Left kidney (tissue), 8 donors: ENCODE measurements around the gene MTG2. TPM values are rescaled to one million over a fixed set of nuclear protein-coding genes. Genes with fewer than 3 reads are reported as not detected.

Experiments used
- DNase-seq: peaks from one replicate; pipeline ENCODE4 v3.0.0-alpha.2; 2013
- long read RNA-seq, 8 donors: transcript quantifications; one replicate each; lab custom pipeline, GENCODE V29; 2026
- polyA plus RNA-seq: library from polyadenylated mRNA; unstranded; fragments of 120-200 nt; gene quantifications from one replicate; pipeline ENCODE4 v1.2.1, GENCODE V29; 2013; ENCODE audit not compliant: insufficient read length

Gene MTG2
- polyA plus RNA-seq = 38.3 TPM
- long read RNA-seq, donor 1, transcript MTG2-210 (2 exons, 590 nt) = major isoform, 8 of 10 reads
- long read RNA-seq, donor 1, partial matches to known transcripts = 0 of 10 reads
- long read RNA-seq, donor 1, other reads (novel, unspliced or antisense) = 0 of 10 reads
- long read RNA-seq, donor 2, partial matches to known transcripts = 0 of 7 reads
- long read RNA-seq, donor 2, other reads (novel, unspliced or antisense) = 0 of 7 reads
- long read RNA-seq, donor 3, partial matches to known transcripts = 0 of 7 reads
- long read RNA-seq, donor 3, other reads (novel, unspliced or antisense) = 0 of 7 reads
- long read RNA-seq, donor 4, partial matches to known transcripts = 0 of 1 reads
- long read RNA-seq, donor 4, other reads (novel, unspliced or antisense) = 0 of 1 reads
- long read RNA-seq, donor 5, transcript MTG2-210 (2 exons, 590 nt) = major isoform, 5 of 9 reads
- long read RNA-seq, donor 5, partial matches to known transcripts = 0 of 9 reads
- long read RNA-seq, donor 5, other reads (novel, unspliced or antisense) = 0 of 9 reads
- long read RNA-seq, donor 6, partial matches to known transcripts = 0 of 2 reads
- long read RNA-seq, donor 6, other reads (novel, unspliced or antisense) = 0 of 2 reads
- long read RNA-seq, donor 7, transcript MTG2-210 (2 exons, 590 nt) = major isoform, 9 of 14 reads
- long read RNA-seq, donor 7, partial matches to known transcripts = 0 of 14 reads
- long read RNA-seq, donor 7, other reads (novel, unspliced or antisense) = 0 of 14 reads
- long read RNA-seq, donor 8, partial matches to known transcripts = 0 of 5 reads
- long read RNA-seq, donor 8, other reads (novel, unspliced or antisense) = 0 of 5 reads

DNA sequence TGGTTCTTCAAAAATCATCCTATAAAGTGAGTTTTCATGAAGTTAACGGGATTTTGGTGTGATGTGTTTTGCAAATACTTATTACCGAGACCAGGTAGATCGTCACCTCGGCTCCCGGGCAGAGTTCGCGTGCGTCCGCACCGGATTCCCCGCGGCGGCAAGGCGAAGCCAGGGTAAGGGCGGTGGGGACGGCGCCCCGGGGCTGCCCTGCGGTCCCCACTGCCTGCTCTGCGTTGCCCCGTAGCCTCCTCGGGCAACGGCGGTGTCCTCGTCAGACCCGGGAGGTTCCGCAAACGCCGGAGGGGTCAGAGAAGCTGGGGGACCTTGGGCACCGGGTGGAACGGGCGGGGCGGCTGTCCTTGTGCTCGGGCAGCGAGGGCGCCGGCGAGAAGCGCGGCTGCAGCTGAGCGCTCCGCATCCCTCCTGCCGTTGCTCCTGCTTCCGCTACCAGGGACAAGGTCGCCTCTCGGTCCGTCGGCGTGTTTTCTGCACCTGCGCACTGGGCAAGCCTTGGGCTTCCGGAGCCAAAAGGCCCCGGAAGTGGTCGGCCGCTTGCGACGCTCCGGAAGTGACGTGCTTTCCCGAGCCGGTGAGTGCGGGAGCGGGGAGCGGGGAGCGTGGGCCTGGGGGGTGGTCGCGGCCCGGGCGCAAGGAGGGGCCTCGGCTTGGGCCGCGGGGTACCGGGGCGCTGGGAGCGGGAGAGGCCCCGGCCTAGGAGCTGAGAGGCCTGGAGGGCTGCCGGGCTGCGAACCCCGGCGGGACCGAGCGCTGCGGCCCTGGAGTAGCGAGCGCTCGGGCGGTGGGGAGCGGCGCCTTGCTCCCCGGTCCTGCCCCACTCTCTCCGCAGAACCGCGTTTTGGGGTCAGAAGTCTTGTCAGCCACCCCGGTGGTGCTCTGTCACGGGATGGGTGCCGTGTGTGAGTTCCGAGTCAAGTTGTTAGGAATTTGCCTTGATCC is at the start of gene MTG2:
MTG2 (plus strand) TSS at position 560 of the 957 bp plus-strand sequence. CDS start 10,393 bp downstream, outside the sequence.
- DNase-seq = peak; percentile 95

DNA sequence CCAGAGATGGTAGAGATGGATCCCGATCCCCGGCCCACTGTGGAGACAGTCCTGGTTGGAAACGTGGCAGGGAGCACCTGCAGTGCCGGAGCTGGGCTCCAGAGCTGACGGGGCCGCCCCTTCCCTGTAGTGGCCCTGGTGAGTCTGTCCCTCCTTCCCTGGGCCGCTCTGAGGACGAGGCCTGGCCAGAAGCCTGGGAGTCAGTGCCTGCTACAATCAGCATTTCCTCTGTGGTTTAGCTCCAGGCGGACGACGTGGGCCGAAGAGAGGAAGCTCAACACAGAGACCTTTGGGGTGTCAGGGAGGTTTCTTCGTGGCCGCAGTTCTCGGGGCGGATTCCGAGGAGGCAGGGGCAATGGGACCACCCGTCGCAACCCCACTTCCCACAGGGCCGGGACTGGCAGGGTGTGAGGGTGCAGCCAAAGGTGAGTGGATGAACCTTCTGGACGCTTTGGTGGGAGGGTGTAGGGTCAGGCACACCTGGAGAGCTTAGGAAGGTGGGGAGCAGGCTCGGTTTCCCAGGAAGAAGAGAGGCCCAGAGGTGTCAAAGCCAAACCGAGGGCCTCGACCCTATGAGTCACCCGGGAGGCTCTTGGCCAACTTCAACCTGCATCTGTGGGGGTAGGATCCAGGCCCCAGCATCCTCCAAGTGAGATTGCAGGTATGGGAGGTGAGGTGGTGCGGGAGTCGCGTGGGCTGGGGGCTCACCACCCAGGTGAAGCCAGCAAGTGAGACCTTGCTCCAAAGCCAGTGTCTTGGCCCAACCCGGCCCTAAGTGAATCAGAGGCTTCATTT is 49.6 kb upstream of the MTG2 start:
- DNase-seq = no peak

GRCh38 chr20:62133864-62134263 is 49.0 kb upstream of the MTG2 start:
- no peak for DNase-seq

DNA sequence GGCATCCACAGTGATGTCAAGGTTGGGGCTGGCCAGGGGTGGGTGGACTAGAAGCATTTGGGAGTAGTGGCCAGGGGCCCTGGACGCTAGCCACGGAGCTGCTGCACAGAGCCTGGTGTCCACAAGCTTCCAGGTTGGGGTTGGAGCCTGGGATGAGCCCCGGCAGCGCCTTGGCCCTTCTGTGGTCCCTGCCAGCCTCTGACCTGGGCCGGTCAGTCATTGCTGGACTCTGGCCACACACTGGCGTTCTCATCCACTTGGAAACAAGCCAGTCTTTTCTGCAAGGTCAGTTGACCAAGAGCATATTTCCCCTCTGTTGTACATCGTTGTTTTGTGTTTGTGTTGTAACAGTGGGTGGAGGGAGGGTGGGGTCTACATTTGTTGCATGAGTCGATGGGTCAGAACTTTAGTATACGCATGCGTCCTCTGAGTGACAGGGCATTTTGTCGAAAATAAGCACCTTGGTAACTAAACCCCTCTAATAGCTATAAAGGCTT is 48.0 kb upstream of the MTG2 start:
- DNase-seq = no peak

DNA sequence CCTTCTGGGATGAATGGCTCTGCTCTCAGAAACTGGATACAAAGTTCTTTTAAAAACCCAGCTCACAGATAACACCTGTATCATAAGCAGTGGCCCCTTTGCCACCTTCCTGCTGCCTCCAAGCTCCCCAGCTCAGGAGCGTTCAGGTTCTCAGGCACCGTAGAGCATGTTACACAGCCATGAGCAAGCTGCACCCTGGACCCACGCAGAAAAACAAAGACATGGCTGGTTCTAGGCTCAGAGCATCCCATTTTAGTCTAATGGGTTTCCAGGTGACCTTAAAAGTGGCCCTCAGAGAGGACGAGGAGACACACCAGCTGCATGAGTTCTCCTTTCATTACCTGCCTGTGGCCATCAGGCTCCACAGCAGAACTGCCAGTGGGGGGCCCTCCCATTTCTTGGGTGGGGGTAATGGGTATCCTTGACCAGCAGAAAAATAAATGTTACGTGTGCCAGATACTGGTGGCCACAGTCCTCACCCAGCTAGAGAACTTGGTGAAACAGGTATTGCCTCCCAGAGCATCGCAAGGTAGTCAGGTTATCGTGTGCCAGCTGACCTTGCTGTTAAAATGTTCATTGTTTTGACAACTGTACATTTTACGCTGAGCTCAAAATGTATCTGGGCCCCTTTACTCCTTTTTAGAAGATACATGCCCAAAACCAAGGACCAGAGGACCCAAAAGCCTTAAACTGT is 47.1 kb upstream of the MTG2 start:
- no peak for DNase-seq

DNA sequence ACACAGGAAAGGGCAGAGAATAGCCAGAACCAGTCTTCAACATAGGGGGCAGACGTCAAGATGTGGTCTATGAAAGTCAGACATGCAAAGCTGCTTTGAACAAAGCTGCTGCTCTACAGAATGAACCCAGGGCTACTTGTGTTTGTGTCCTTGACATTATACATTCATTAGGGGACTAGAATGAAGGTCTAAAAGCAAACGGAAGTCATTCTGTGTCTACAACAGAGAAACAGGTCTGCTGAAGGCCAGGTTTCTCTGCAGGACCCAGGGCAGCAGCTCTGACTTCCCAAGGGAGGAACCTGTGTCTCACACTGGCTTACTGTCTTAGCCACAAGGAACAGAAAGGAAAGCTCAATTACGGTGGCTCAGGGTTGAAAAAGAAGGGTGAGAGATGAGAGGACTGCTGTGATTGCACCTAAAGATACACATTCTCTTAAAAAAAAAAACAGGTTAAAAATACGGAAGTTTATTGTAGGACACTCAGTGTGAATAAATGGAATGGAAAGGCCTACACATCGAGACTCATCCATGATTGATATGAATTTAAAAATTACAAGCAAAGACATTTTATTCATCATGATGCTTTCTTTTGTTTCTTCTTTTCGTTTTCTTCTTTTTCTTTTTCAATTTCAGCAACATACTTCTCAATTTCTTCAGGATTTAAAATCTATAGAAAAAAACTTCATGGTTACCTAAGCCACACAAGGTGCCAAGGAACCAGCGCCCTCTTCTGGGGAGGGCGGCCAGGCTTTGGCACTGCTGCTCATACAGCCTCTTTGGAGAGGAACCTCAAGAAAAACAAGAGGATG is 46.3 kb upstream of the MTG2 start:
- no peak for DNase-seq

DNA sequence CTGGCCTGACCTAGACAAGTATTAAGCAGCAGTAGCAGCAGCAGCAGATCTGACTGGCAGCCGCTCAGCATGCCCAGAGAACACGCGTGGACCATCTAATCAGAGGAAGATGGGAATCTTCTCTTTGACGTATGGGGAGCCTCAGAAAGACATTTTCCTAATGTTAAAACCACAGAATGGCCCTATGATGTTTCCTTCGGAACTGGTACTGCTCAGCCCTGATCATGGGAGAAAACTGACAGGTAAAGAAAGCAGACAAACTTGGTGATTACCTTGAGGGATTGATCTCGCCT is 45.8 kb upstream of the MTG2 start:
- no peak for DNase-seq

DNA sequence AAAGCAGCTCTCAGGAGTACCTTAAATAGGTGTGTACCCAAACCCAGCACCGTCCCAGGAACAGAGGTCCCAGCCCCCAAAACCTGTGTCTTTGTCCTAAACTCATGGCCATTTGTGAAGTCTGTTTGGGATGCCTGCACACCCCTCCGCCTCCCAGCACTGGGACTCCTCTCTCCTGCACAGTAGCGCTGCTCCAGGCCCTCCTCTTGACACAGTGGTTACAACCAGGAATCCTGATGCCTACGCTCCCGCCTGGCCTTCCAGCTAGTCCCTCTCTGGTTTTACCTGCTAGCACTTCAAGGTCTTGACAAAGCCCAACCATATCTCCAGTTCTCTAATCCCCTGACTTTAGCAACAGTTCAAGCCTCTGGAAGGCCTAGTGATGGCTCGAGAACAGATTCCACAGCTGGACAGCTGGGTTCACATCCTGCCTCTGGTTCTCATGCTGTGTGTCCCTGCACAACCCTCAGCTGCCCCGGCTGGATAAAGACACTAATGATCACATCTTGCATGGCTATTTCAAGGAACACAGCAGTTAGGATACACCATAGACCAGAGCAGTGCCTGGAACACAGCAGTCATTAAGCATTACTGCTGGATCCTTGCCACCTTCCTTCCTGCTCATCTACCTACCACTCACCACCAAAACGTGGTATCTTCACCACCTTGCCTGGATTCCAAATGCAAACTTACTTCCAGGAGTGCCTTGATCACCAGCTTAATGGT is 45.2 kb upstream of the MTG2 start:
- no peak for DNase-seq

- DNase-seq = no peak
These were observed 44.7 kb upstream of the MTG2 start for GRCh38 chr20:62138204-62138543.

DNA sequence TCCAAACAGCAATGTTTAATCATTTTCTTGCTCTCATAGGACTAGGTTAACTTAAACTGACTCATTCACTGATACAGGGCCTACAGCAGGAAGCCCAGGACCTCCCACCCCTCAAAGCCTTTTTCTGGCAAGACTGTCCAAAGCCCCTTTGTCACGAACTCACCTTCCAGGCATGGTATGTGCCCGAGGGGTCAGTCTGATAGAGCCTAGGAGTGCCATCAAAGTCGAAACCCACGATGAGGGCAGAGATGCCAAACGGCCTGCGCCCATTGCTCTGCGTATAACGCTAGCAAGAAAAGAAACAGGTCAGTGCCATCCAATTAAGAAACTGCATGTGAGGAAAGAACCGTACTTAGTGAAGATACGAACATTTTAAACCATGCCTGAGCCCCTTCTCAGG is 43.9 kb upstream of the MTG2 start:
- no peak for DNase-seq

- DNase-seq = no peak
These were observed 43.2 kb upstream of the MTG2 start for GRCh38 chr20:62139636-62140035.

GRCh38 chr20:62141043-62141396 is 41.8 kb upstream of the MTG2 start:
- no peak for DNase-seq

- no peak for DNase-seq
These were observed 41.2 kb upstream of the MTG2 start for GRCh38 chr20:62141397-62142251.

DNA sequence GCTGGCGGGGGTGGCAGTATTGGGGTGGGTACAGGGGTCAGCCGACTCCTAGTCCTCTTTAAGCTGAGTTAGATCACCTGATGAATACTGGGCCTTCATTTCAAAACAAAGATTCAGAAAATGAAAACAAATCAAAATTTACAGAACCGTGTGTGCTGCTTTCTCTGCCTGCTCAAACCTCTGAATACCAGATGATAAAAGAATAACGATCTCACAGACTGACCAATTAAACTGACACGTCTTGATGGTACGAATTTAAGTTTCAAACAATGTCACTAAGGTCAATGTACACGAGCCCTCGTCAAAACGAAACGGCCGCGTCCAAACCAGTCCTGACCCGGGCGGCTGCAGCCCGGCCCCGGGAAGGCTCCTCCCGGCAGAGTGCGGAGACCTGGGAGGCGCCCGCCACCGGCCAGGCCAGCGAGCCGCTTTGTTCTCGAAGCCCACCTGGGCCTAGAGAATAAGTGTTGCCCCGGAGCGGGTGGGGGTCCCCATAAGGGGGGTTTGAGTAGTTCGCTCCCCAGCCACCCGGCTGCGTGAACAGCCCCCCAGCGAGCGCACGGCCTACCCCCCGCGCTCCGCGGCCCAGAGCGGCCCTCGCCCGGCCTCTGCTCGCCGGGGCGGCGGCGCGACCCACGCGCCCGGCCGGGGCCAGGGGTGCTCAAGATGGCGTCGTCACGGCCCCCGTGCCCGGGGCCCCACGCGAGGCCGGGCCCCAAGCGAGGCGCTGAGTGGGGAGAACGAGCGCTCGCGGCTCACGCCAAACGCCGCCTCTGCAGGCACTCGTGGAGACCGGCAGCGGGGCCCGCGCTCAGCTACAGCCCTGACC is 40.4 kb upstream of the MTG2 start:
- DNase-seq = no peak

DNA sequence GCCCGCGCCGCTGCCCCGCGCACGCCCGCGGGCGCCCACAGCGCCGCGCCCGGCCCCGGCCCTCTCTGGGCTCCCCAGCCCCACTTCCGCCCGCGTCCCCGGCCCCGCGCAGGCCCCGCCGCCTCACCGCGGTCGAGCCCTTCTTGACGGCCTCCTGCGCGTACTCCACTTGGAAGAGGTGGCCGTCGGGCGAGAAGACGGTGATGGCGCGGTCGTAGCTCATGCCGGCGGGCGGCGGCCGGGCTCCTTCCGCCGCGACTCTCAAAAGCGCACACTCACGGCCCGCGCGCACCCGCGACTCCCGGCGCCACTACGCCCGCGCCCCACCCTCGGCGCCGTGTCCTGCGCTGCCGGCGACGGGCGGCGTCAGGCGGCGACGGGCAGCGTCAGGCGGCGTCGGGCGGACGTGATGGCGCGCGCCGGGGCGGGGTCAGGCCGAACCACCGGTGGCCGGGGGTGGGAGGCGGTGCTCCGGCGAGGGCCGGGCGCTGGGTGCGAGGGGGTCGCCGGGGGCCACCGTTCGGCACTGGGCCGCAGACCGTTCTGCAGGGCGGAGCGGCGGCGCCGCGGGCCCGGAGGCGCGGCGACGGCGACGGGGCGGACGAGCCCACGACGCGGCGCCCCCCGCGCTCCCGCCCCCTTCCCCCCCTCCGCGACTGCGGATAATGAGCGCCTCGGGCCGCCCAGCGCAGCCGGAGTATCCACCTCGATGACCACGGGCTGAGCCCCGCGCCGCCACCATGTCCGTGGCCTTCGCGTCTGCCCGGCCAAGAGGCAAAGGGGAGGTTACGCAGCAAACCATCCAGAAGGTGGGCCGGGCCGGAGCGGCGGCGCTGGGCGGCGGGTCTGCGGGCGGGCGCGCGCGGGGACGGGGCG is 39.5 kb upstream of the MTG2 start, which contains the start of the genes PSMA7 and SS18L1:
PSMA7 (minus strand) TSS at position 314 of the 876 bp plus-strand sequence; CDS start at position 223, 91 bp downstream.
SS18L1 (plus strand) TSS at position 689 of the 876 bp plus-strand sequence; CDS start at position 741, 52 bp downstream.
- peak; percentile 84 for DNase-seq
